8988T (cell line): ENCODE data around the gene PCNA.
"Not testable (repeated sequence)": the region's sequence is repeated elsewhere in the genome, so short reads cannot be mapped to it uniquely, and the experiment has no call there.

ENCODE experiments used
- DNase-seq: peaks from one replicate; pipeline ENCODE4 v3.0.0; 2011

Gene PCNA

GRCh38 chr20:5095931-5096330, 23.8 kb downstream of the PCNA start:
- DNase-seq, result no peak

GRCh38 chr20:5095454-5095853, 24.3 kb downstream of the PCNA start:
- DNase-seq, result no peak

GRCh38 chr20:5092765-5093339, 26.9 kb downstream of the PCNA start:
- DNase-seq, result no peak

- DNase-seq, result no peak
Measured at GRCh38 chr20:5091902-5092301, 27.9 kb downstream of the PCNA start.

- DNase-seq, result no peak
Measured at GRCh38 chr20:5090191-5090590, 29.6 kb downstream of the PCNA start.

- DNase-seq, result no peak
Measured at GRCh38 chr20:5088688-5089087, 31.1 kb downstream of the PCNA start.

GRCh38 chr20:5085380-5085779, 34.4 kb downstream of the PCNA start:
- no peak for DNase-seq

GRCh38 chr20:5080384-5080877, 39.3 kb downstream of the PCNA start:
- DNase-seq, result no peak

- DNase-seq, result no peak
Measured at GRCh38 chr20:5078399-5078958, 41.3 kb downstream of the PCNA start.

GRCh38 chr20:5077761-5078387, 41.9 kb downstream of the PCNA start:
- DNase-seq, result no peak

- not testable (repeated sequence) for DNase-seq
Measured at GRCh38 chr20:5076913-5077312, 42.8 kb downstream of the PCNA start.

GRCh38 chr20:5074232-5074674, 45.5 kb downstream of the PCNA start:
- DNase-seq, result no peak

GRCh38 chr20:5073660-5074231, 46.0 kb downstream of the PCNA start:
- DNase-seq, result no peak

- peak; percentile 37 for DNase-seq
Measured at GRCh38 chr20:5072756-5073659, 46.8 kb downstream of the PCNA start.

GRCh38 chr20:5071942-5072341, 47.8 kb downstream of the PCNA start:
- not testable (repeated sequence) for DNase-seq

GRCh38 chr20:5070570-5070969, 49.2 kb downstream of the PCNA start:
- DNase-seq, result no peak

GRCh38 chr20:5070081-5070480, 49.7 kb downstream of the PCNA start:
- no peak for DNase-seq

GRCh38 chr20:5069141-5069806, 50.5 kb downstream of the PCNA start:
- no peak for DNase-seq

GRCh38 chr20:5067877-5068645, 51.7 kb downstream of the PCNA start:
- DNase-seq, result no peak

GRCh38 chr20:5065879-5066383, 53.8 kb downstream of the PCNA start:
- no peak for DNase-seq

- DNase-seq, result no peak
Measured at GRCh38 chr20:5065166-5065878, 54.4 kb downstream of the PCNA start.
